Measurements from ENCODE around the gene NFATC2.

DNA sequence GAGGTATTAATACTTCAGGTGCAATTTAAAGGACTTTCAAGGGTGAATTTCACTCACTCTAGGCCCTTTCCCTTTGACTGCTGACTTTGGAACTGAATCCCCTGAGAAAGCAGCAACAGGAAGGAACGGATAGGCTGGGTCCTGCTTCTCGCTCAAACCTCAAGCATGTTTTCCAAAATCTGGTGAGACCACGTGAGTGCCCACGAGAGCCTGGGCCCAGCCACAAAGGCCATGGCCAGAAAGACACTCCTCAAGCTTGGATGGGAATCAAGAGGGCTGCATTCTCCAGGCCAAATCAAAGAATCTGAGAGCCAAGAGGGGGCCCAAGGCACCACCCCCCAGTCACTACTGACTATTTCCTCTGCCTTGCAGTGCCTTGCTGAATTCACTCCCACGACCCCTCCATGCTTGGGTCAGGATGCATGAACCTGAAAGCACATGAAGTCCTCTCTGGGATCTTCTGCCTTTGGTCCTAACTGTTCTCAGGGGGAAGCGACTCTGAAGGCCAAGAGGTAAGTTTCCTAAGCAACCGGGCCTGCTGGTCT lies 146.1 kb downstream of the NFATC2 start:
- TF ChIP-seq SUZ12 (IDR thresholded peaks at IDR 0.05; ENCODE audit: extremely low read depth, insufficient read depth, insufficient read length) (no peak), ZNF274 (IDR thresholded peaks at IDR 0.05; ENCODE audit: low read depth, low read length) (no peak), YY1 (IDR thresholded peaks at IDR 0.05; ENCODE audit: insufficient read depth, insufficient read length) (no peak)

All from NT2/D1 (cell line).